Measurements from ENCODE around the gene VPS13D. TPM values are rescaled to one million over a fixed set of nuclear protein-coding genes. Genes with fewer than 3 reads are reported as not detected.

The VPS13D gene
- total and polyA plus RNA-seq, 4 donors = 10.2 to 68.3 (median 12.6) TPM

- H3K27me3 ChIP-seq (ENCODE audit: control insufficient read depth in 4 of 4, insufficient read depth in 4 of 4, low read length in 3 of 4) = no peaks in the 10 kb centered on the region
- TF ChIP-seq REST (IDR thresholded peaks at IDR 0.05) = no peak
- TF ChIP-seq SP1 (IDR thresholded peaks at IDR 0.05) = no peak
- no peak for TF ChIP-seq CTCF (IDR thresholded peaks at IDR 0.05; ENCODE audit: low read depth, low read length, missing input control)
- TF ChIP-seq FOXA2 (IDR thresholded peaks at IDR 0.05) = no peak
- TF ChIP-seq RAD21 (IDR thresholded peaks at IDR 0.05) = no peak
- TF ChIP-seq RXRA (IDR thresholded peaks at IDR 0.05) = no peak
- no peak for TF ChIP-seq YY1 (IDR thresholded peaks at IDR 0.05)
- no peak for TF ChIP-seq GABPA (IDR thresholded peaks at IDR 0.05 in 1 of 2, conservative IDR thresholded peaks at IDR 0.05 in 1 of 2)
- TF ChIP-seq MAX (IDR thresholded peaks at IDR 0.05) = no peak
- no peak for TF ChIP-seq FOXA1 (IDR thresholded peaks at IDR 0.05)
- no peak for TF ChIP-seq JUND (IDR thresholded peaks at IDR 0.05)
- 94% methylated on average over 5 of the region's 5 CpGs for WGBS
- no peaks in the 10 kb centered on the region for H3K9me3 ChIP-seq (ENCODE audit: control insufficient read depth in 4 of 4, low read length in 3 of 4)
- no peak overlapping the region for H3K4me3 ChIP-seq (ENCODE audit: low read depth in 1 of 3, low read length in 3 of 3)
- H3K9ac ChIP-seq (ENCODE audit: low read depth in 1 of 2, low read length in 2 of 2) = no peak overlapping the region
- H3K4me1 ChIP-seq (ENCODE audit: control insufficient read depth in 4 of 4, insufficient read depth in 4 of 4, low read length in 3 of 4) = peaks cover 0 to 8% (median 2%) of the 10 kb centered on the region in 4 donors
- peaks cover 6 to 18% (median 8%) of the 10 kb centered on the region in 4 donors for H3K36me3 ChIP-seq (ENCODE audit: control insufficient read depth in 4 of 4, insufficient read depth in 3 of 4, low read depth in 1 of 4, low read length in 3 of 4)
- H3K27ac ChIP-seq (ENCODE audit: low read depth in 1 of 2, low read length in 2 of 2) = no peak overlapping the region
- no peak for DNase-seq (ENCODE audit: low spot score)
Observed at GRCh38 chr1:12371053-12371452, 141.2 kb downstream of the VPS13D start.

- Histone ChIP-seq H3K4me3 (ENCODE audit: low read depth in 1 of 3, low read length in 3 of 3) (no peak overlapping the region), H3K9ac (ENCODE audit: low read depth in 1 of 2, low read length in 2 of 2) (no peak overlapping the region), H3K4me1 (ENCODE audit: control insufficient read depth in 4 of 4, insufficient read depth in 4 of 4, low read length in 3 of 4) (peaks cover 0 to 8% (median 2%) of the 10 kb centered on the region in 4 donors), H3K36me3 (ENCODE audit: control insufficient read depth in 4 of 4, insufficient read depth in 3 of 4, low read depth in 1 of 4, low read length in 3 of 4) (peaks cover 6 to 14% (median 9%) of the 10 kb centered on the region in 4 donors), H3K9me3 (ENCODE audit: control insufficient read depth in 4 of 4, low read length in 3 of 4) (no peaks in the 10 kb centered on the region), H3K27me3 (ENCODE audit: control insufficient read depth in 4 of 4, insufficient read depth in 4 of 4, low read length in 3 of 4) (no peaks in the 10 kb centered on the region), H3K27ac (ENCODE audit: low read depth in 1 of 2, low read length in 2 of 2) (no peak overlapping the region)
- DNase-seq (ENCODE audit: low spot score) = no peak
- 98% methylated on average over 2 of the region's 2 CpGs for WGBS
- TF ChIP-seq GABPA (IDR thresholded peaks at IDR 0.05 in 1 of 2, conservative IDR thresholded peaks at IDR 0.05 in 1 of 2) = no peak
- TF ChIP-seq EGR1 (IDR thresholded peaks at IDR 0.05; ENCODE audit: low read depth in 2 of 2) = no peak
- no peak for TF ChIP-seq REST (IDR thresholded peaks at IDR 0.05)
- no peak for TF ChIP-seq HNF4A (conservative IDR thresholded peaks at IDR 0.05)
- TF ChIP-seq FOXA2 (IDR thresholded peaks at IDR 0.05) = no peak
- TF ChIP-seq SP1 (IDR thresholded peaks at IDR 0.05) = no peak
- TF ChIP-seq ZBTB33 (IDR thresholded peaks at IDR 0.05) = no peak
- TF ChIP-seq HNF4G (IDR thresholded peaks at IDR 0.05) = no peak
- no peak for TF ChIP-seq ATF3 (IDR thresholded peaks at IDR 0.05)
- TF ChIP-seq FOXA1 (IDR thresholded peaks at IDR 0.05) = no peak
- no peak for TF ChIP-seq NR2F2 (IDR thresholded peaks at IDR 0.05)
- no peak for TF ChIP-seq MAX (IDR thresholded peaks at IDR 0.05)
- no peak for TF ChIP-seq CTCF (IDR thresholded peaks at IDR 0.05; ENCODE audit: low read depth, low read length, missing input control)
- TF ChIP-seq RAD21 (IDR thresholded peaks at IDR 0.05) = no peak
- no peak for TF ChIP-seq RXRA (IDR thresholded peaks at IDR 0.05)
Observed at GRCh38 chr1:12372180-12372579, 142.3 kb downstream of the VPS13D start.

All from liver (tissue), 9 donors.